ENCODE results near the gene UGT1A9.
A peak's percentile ranks its signal among the peaks of the same experiment; 100 is the strongest.

UGT1A9 gene

DNA sequence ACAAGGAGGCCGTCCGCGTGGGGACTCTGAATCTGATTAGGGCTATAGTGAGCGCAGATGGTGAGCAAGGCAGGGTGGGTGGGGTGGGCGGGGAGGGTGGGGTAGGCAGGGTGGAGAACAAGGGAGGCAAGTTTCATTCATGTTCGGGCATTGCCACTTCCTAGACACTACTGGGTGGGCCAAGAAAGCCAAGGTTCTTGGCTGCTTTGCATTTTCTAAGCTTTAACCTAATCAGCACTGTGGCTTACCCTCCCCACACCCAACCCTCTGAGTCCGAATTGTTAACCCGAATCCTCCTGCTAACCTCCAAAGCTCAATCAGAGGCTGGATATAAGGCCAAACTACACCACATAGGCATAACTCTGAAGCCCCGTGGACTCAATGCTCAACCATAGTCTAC lies 124.6 kb downstream of the UGT1A9 start:
- no peak for DNase-seq (ENCODE audit: low spot score)

DNA sequence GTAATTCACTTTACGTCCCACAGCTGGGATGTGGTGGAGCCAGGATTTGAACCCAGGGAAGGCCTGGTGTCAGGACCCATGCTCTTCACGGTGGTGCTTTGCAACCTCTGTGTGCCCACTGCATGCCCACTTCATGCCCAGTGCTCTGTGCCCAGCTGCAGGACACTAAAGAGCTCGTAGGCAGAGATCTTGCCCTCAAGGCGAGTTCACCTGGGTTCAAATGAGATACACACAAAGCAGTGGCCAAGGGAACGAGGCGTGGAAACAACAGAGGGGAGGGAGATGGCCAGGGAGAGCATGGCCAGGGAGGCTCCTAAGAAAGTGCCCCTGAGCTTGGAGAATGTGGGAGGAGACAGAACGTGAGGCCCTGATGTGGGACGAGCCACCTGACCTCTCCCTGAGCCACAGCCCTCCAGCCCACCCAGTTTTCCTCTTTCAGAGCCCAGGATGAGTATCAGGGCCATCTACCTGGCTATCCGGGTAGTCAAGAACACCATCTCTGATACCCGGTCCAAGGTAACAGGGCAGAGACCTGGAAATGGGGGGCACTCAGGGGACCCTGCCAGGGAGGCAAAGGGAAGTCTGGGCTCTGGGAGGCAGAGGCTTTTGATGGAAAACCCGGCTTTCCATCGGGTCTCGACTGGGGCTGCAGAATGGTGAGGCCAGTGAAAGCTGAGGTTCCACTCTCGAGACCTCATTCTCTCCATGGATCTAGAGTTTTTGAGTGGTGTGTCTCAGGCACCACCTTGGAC lies 126.8 kb downstream of the UGT1A9 start:
- no peak for DNase-seq (ENCODE audit: low spot score)

GRCh38 chr2:233799087-233799665 lies 127.5 kb downstream of the UGT1A9 start:
- DNase-seq (ENCODE audit: low spot score) = no peak

DNA sequence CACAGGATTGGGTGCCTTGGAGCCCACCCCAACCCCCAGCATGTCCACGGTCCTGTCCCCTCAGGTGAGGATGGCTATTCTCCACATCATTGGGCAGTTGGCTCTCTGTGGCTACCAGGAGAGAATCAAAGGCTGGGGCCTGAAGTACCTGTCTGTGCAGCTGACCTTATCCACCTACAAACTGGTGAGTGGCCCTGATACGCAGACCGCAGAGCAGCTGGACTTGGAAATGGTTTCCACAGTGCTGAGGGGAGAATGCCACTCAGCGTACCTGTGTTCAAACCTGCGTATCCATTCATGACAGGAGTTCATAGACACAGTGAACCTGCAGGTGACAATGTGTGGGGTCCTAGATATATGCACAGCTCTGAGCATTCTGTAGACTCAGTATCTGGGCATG lies 128.0 kb downstream of the UGT1A9 start:
- DNase-seq (ENCODE audit: low spot score) = no peak

- no peak for DNase-seq (ENCODE audit: low spot score)
These were observed 128.5 kb downstream of the UGT1A9 start for GRCh38 chr2:233800208-233800607.

DNA sequence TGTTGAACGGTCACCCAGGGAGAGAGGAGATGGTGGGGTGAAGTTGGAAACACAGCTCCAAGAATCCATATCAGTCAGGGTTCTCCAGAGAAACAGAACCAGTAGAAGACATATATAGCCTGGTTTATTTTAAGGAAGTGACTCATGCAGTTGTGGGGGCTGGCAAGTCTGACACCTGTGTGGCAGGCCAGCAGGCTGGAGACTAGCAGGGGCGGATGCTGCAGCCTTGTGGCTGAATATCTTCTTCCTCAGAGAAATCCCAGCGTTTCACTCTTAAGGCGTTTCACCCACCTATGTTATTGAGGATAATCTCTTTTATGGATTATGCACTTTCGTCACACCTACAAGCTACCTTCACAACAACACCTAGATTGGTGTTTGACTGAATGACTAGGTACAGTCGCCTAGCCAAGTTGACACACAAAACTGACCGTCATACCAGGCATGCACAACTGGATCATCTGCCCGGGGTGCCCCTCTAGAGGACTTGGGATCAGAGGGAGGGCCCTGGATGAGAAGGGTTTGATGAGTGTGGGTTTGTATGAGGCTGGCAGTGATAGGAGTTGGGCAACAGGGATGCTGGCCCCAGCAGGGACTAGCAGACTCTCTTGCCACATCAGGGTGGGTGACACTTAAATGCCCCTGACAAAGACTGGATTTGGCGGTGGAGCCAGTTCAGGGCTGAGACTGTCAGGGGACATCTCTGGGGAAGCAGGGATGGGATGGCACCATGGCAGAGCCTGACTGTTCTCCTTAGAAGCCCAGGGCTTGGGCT lies 129.8 kb downstream of the UGT1A9 start:
- peak; percentile 3 for DNase-seq (ENCODE audit: low spot score)

GRCh38 chr2:233802132-233802815 lies 130.6 kb downstream of the UGT1A9 start:
- no peak for DNase-seq (ENCODE audit: low spot score)

- no peak for DNase-seq (ENCODE audit: low spot score)
These were observed 131.7 kb downstream of the UGT1A9 start for GRCh38 chr2:233803292-233803911.

GRCh38 chr2:233803994-233804393 lies 132.3 kb downstream of the UGT1A9 start:
- DNase-seq (ENCODE audit: low spot score) = no peak

DNA sequence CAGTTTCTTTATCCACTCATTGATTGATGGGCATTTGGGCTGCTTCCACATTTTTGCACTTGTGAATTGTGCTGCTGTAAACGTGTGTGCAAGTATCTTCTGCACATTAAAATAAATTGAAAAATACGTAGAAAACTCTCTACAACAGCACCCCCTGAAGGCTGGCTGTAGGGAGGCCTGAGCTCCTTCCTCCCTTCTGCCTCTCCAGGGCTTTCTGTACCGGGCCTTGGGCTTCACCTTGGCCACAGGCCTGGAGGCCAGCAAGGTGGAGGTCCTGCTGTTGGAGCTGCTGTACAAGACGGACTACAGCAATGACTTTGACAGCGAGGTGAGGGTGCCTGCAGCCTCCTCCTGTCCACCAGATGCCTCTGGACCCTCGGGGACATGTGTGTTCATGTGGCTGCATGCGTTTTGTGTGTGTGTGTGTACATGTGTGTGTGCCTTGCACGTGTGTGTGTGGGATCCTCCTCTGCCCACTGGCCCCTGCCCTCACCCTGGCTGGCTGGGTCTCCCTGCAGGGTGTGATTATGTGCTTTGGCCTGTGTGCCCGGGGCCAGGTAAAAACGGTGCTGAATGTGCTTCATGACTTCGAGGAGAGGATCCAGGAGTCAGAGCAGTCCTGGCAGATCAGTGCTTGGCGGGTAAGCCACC lies 135.6 kb downstream of the UGT1A9 start:
- DNase-seq (ENCODE audit: low spot score) = no peak

GRCh38 chr2:233807966-233808935 lies 136.6 kb downstream of the UGT1A9 start:
- DNase-seq (ENCODE audit: low spot score) = no peak

- DNase-seq (ENCODE audit: low spot score) = no peak
These were observed 138.7 kb downstream of the UGT1A9 start for GRCh38 chr2:233810385-233810784.

DNA sequence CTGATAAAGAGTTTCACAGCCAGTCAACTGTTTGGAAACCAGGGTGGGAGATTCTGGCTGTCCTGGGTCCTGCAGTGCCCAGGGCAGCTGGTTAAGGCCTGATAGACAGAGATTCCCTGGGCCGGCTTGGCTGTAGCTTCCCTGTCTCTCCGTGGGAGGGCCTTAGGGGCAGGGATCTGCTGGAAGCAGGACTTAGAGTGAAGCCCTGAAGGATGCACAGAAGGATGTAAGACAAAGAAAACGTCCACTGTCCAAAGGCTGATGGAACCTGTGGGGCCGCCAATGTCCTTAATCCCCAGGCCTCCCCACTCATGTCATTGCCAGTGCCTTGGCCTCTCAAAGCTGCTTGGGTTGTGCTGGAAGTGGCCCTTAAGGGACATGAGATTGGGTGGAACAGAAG lies 139.4 kb downstream of the UGT1A9 start:
- no peak for DNase-seq (ENCODE audit: low spot score)

GRCh38 chr2:233811732-233812131 lies 140.0 kb downstream of the UGT1A9 start:
- no peak for DNase-seq (ENCODE audit: low spot score)

DNA sequence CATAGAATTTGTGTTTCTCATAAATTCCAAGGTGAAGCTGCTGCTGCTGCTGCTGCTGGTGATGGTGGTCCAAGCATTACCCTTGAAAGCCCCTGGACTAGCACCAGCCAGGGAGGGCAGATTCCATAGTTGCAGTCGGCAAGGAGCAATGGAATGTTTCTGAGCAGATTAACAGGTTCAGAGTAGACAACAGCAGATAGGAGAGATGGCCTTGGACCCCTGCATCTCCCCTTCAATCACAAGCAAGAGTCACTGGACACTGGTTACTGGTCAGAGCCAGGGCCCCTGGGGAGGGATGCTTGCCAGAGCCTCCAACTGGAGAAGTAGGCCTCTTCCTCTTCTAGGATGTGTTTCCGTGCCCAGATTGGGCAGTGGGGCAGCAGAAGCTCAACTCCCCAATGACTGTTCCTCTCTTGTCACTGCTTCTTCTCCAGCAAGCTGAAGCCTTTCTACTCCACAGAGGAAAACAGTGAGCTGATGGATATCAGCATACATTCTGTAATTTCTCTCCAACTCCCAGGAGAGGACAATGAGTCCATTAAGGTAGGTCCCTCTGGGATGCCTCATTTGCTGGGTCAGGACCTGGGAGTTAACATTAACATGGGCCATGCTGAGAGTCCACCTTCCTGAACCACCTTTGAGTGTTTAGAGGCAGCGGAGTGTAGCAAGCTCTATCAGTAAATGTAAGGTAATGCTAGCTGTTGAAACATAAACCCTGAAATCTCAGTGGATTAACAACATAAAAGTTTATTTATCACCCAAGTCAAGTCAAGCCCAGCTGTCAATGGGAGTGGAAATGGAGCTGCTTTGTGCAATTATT lies 141.7 kb downstream of the UGT1A9 start:
- DNase-seq (ENCODE audit: low spot score) = no peak

DNA sequence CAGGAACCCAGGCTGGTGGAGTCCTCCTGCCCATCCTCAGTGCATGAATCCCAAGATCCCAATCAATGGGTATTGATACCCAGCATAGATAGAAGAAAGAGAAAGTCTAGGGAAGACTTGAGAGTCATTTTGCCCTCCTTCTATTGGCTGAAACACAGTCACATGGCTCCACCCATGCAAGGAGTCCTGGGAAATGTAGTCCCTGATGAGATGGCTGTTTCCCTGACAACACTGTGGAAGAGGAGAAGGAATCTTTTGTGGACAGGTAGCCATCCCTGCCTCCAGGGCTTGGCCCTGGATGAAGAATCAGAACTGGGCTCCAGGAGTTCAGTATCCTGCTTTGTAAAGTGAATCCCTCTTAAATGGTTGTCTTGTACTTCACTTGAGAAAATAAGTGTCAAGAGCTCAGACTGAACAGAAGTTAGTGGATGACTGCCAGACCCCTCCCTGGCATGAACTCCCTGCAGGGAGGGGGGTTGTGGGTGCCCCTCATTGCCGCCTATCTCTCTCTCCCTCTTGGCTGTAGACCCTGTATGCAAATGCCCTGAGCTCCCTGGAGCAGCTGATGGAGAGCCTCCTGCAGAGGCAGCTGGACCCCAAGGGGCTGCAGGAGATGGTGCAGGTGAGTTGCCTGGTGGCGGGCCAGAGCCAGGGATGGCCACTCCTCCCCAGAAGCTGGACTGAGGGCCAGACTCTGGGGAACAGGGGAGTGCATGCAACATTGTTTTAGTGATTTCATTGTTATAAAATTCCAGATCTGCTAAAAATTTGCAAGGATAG lies 142.5 kb downstream of the UGT1A9 start:
- DNase-seq (ENCODE audit: low spot score) = no peak

GRCh38 chr2:233815861-233816260 lies 144.2 kb downstream of the UGT1A9 start:
- DNase-seq (ENCODE audit: low spot score) = no peak

- no peak for DNase-seq (ENCODE audit: low spot score)
These were observed 144.6 kb downstream of the UGT1A9 start for GRCh38 chr2:233816334-233816733.

DNA sequence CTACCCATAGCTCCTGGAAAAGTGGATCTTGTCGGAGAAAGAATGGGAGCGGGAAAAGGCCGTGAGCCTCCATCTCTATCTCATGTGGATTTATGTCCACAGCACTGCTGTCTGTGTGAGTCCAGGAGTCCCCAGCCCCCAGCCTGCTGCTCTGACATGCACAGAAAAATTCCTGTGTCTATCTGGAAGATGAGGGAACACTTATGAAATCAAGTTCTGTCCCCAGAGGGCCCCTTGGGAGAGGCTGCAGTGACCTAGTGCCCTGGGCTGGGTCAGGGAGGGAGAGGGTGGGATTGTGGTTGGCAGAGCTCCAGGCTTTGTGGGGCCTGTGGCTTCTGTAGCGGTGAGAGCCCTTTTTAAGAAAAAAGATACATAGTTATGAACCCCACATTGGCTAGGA lies 145.1 kb downstream of the UGT1A9 start:
- no peak for DNase-seq (ENCODE audit: low spot score)
